Naive thymus-derived CD4-positive, alpha-beta T cell (primary cell): ENCODE results near the gene IFT52. TPM values are rescaled to one million over a fixed set of nuclear protein-coding genes. Genes with fewer than 3 reads are reported as not detected.

Experiments used
- ATAC-seq: fragments of 150-1000 bp; cut with Tn5 transposase; 2 replicates; pipeline ENCODE4 v1.10.0; 2021; ENCODE audit warnings: mild to moderate bottlenecking, moderate library complexity
- CTCF ChIA-PET: fragments of 350-600 bp; sonication (Branson Sonifier 250); formaldehyde crosslinking; loops from one replicate; lab custom pipeline; 2021; ENCODE audit warnings: antibody characterized with exemption; lab: Charles Lee
- POLR2A ChIA-PET: fragments of 350-600 bp; sonication (Branson Sonifier 250); formaldehyde crosslinking; loops from one replicate; lab custom pipeline; 2021; ENCODE audit warnings: antibody characterized with exemption, inconsistent platforms; lab: Charles Lee
- DNase-seq, 9 donors: peaks; one replicate each; pipeline versions ENCODE4 v3.0.0 to v3.0.0-alpha.2; 2020 to 2022; ENCODE audit warnings: mixed read lengths in 1 of 9
- H3K27ac ChIP-seq: one replicate; pipeline ENCODE4 v1.7.0; 2013; ENCODE audit warnings: mild to moderate bottlenecking, low read depth, low read length, moderate library complexity
- H3K27me3 ChIP-seq, 2 donors: one replicate each; pipeline ENCODE4 v1.7.0; 2013; ENCODE audit warnings: low read length in 2 of 2, mild to moderate bottlenecking in 2 of 2, moderate library complexity in 2 of 2; ENCODE audit not compliant: control insufficient read depth in 2 of 2, insufficient read depth in 2 of 2
- H3K36me3 ChIP-seq, 3 experiments: 1 replicate in 2 of 3; 2 replicates in 1 of 3; pipeline ENCODE4 v1.7.0; 2013; ENCODE audit warnings: low read length in 3 of 3, mild to moderate bottlenecking in 3 of 3, moderate library complexity in 1 of 3; ENCODE audit not compliant: insufficient read depth in 3 of 3, control insufficient read depth in 2 of 3
- H3K4me1 ChIP-seq, 2 donors: one replicate each; pipeline ENCODE4 v1.7.0; 2013; ENCODE audit warnings: low read length in 2 of 2, mild to moderate bottlenecking in 2 of 2, moderate library complexity in 1 of 2; ENCODE audit not compliant: control insufficient read depth in 2 of 2, insufficient read depth in 2 of 2
- H3K4me3 ChIP-seq: 2 replicates; pipeline ENCODE4 v1.7.0; 2013; ENCODE audit warnings: mild to moderate bottlenecking, low read length
- H3K9me3 ChIP-seq, 3 experiments: 1 replicate in 2 of 3; 2 replicates in 1 of 3; pipeline ENCODE4 v1.7.0; 2013; ENCODE audit warnings: low read length in 3 of 3; ENCODE audit not compliant: control insufficient read depth in 2 of 3
- H3K27ac Mint-ChIP-seq, 9 donors: one replicate each; pipeline ENCODE4 v1.8.0; 2020 to 2022; ENCODE audit warnings: mixed read lengths in 9 of 9, mild to moderate bottlenecking in 8 of 9, moderate library complexity in 5 of 9, inconsistent platforms in 2 of 9
- H3K27me3 Mint-ChIP-seq, 5 donors: one replicate each; pipeline ENCODE4 v1.8.0; 2021 to 2022; ENCODE audit warnings: mixed read lengths in 5 of 5, mild to moderate bottlenecking in 1 of 5
- H3K36me3 Mint-ChIP-seq, 5 donors: one replicate each; pipeline ENCODE4 v1.8.0; 2020 to 2022; ENCODE audit warnings: mixed read lengths in 5 of 5, mild to moderate bottlenecking in 3 of 5, inconsistent platforms in 1 of 5
- H3K4me1 Mint-ChIP-seq, 7 donors: one replicate each; pipeline ENCODE4 v1.8.0; 2020 to 2022; ENCODE audit warnings: mixed read lengths in 7 of 7, mild to moderate bottlenecking in 3 of 7, inconsistent platforms in 1 of 7
- H3K4me3 Mint-ChIP-seq, 10 donors: one replicate each; pipeline ENCODE4 v1.8.0; 2020 to 2022; ENCODE audit warnings: mild to moderate bottlenecking in 10 of 10, mixed read lengths in 10 of 10, moderate library complexity in 6 of 10, inconsistent platforms in 2 of 10
- H3K9me3 Mint-ChIP-seq, 11 donors: one replicate each; pipeline ENCODE4 v1.8.0; 2020 to 2022; ENCODE audit warnings: mixed read lengths in 11 of 11, mild to moderate bottlenecking in 4 of 11, inconsistent platforms in 1 of 11, moderate library complexity in 1 of 11
- intact Hi-C, 2 donors: fragments of 100-400 bp; cut with micrococcal nuclease; formaldehyde crosslinking; loops; one replicate each; pipeline ENCODE4 v1.15.1; 2023
- polyA plus RNA-seq, 2 donors: library from polyadenylated mRNA; unstranded; fragments of 300-500 nt; fragmentation: Illumina TruSeq; gene quantifications; one replicate each; pipeline ENCODE4 v1.2.3, GENCODE V29; 2021
- total RNA-seq, 6 experiments: library from RNA in 5 of 6; stranded (reverse) in 5 of 6; gene quantifications; 1 replicate in 5 of 6; 2 replicates in 1 of 6; pipeline ENCODE4 v1.2.3 and lab custom pipeline; 2021 to 2026

IFT52 gene
- total RNA-seq (10 to 100 TPM; 14.8 to 19.7 (median 16.9) TPM), polyA plus RNA-seq (10 to 100 TPM; 32.3 to 34.9 TPM), total RNA-seq (lab: John Stamatoyannopoulos, UW) (16.8 reads per million, percentile 46 among the genes with 10 or more reads in this experiment)

DNA sequence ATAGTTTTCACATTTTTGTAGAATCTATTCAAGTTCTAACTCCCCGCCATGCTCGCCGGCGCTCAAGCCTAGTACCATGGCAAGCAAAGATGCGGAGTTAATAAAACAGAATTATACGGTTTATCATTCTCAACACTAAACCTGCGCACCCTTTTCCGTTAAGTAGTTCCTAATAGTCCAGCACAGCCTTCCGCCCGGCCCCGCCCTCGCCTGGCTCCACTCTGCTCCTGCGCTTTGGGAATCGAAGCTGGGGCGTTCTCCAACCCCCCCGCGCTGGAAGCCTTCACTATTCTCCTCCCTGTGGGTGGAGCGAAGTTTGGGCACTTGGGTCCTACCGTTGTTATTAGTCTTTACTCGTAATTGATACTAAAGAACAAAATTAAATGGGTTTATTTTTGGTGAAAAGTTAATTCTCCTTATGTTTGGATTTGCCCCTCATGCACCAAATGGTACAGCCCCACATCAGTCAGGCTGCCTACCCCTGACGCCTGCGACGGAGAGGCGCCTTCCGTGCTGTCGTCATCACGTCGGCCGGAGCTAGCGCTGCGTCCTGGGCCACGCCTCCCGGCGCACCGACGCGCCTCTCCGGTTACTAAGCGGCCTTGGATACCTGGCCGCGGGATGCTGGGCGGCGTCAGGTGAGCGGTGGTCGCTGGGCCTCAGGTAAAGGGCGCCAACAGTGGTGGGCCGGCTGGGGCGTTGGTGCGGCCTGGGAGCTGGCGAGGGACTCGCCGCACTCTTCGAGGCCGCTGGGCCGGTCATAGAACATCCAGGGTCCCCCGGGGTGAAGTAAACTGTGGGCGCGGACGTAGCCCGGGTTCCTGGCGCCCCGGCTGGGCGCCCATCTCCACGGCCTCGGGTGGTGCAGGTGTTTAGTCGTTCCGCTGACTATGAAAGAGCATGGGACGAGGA is at the start of gene IFT52:
Gene IFT52 (plus strand): TSS at position 546 of the 912 bp plus-strand sequence. CDS start 3,762 bp downstream, outside the sequence.
- intact Hi-C loops, result loop anchor here (1.0 to 10.0 kb wide), 11 partner anchors 76 to 1973 kb away; partner anchors contain the start of genes MYBL2 (in 2 of the 2), OSER1 (in 2 of the 2), SRSF6 (in 2 of the 2) and CHD6 (in 1 of the 2)
- Histone ChIP-seq H3K4me3 (peak within 1 kb of the TSS; percentile 90), H3K4me1 (peaks cover 5 to 10% of the 10 kb centered on the region in 2 donors), H3K9me3 (no peaks in the 10 kb centered on the region), H3K27ac (peak within 1 kb of the TSS; percentile 88), H3K36me3 (peaks cover 0 to 4% (median 0%) of the 10 kb centered on the region in 3 experiments), H3K27me3 (no peaks in the 10 kb centered on the region)
- peaks cover 4 to 9% (median 7%) of the 10 kb centered on the region in 5 donors for H3K36me3 Mint-ChIP-seq
- DNase-seq (peak; percentile 76 to 89 (median 87)), ATAC-seq (peak; percentile 98)
- H3K27ac Mint-ChIP-seq, result peak within 1 kb of the TSS; percentile 91 to 98 (median 97)
- ChIA-PET POLR2A (interaction anchor here (0.6 to 1.3 kb wide), 4 partner anchors 72 to 133 kb away, joined by 3 to 9 read pairs (median 3); partner anchors contain the start of gene SRSF6), CTCF (interaction anchor here (0.5 kb wide), 1 partner anchor 68 kb away, joined by 4 read pairs; no protein-coding TSS in a partner anchor)
- H3K27me3 Mint-ChIP-seq, result peaks cover 0 to 5% (median 0%) of the 10 kb centered on the region in 5 donors
- H3K9me3 Mint-ChIP-seq, result no peaks in the 10 kb centered on the region
- H3K4me1 Mint-ChIP-seq, result peaks cover 17 to 21% (median 21%) of the 10 kb centered on the region in 7 donors
- H3K4me3 Mint-ChIP-seq, result peak within 1 kb of the TSS; percentile 90 to 97 (median 94)

GRCh38 chr20:43541214-43541613 is 49.5 kb upstream of the IFT52 start:
- no peak overlapping the region for H3K4me3 ChIP-seq

DNA sequence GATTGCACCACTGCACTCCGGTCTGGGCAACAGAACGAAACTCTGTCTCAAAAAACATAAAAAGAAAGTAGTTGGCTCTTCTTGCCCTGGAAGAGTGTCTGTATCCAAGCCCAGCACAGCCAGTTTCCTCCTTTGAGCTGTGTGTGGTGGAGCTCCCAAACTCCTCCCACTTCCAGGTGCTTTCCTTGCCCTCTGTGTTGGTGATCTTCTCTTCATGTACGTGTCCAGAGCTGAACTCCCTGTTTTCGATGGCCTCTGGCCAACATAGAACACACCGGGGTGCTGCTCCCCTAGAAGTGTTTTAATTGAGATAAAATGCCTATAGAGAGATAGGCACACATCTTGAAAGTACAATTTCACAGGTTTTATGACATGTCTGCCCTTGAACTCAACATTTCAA is 48.6 kb upstream of the IFT52 start:
- Histone ChIP-seq H3K36me3 (no peaks in the 10 kb centered on the region), H3K27me3 (no peaks in the 10 kb centered on the region), H3K4me3 (no peak overlapping the region), H3K27ac (no peak overlapping the region), H3K4me1 (no peaks in the 10 kb centered on the region), H3K9me3 (no peaks in the 10 kb centered on the region)
- POLR2A ChIA-PET, result no interaction called here
- Mint-ChIP-seq H3K9me3 (peaks cover 0 to 4% (median 0%) of the 10 kb centered on the region in 11 donors), H3K4me1 (peaks cover 0 to 4% (median 0%) of the 10 kb centered on the region in 7 donors), H3K36me3 (peaks cover 0 to 11% (median 5%) of the 10 kb centered on the region in 5 donors), H3K27me3 (no peaks in the 10 kb centered on the region), H3K4me3 (no peak overlapping the region), H3K27ac (peak overlapping the region in 1 of 9 donors; percentile 33)
- CTCF ChIA-PET, result interaction anchor here (0.7 kb wide), 1 partner anchor 1572 kb away, joined by 3 read pairs; no protein-coding TSS in a partner anchor
- DNase-seq, result no peak
- ATAC-seq, result no peak
- intact Hi-C loops, result no loop called here

More at GRCh38 chr20:43541214-43541613, 49.5 kb upstream of the IFT52 start:
- H3K27me3 Mint-ChIP-seq, result no peaks in the 10 kb centered on the region
- ChIA-PET POLR2A (no interaction called here), CTCF (no interaction called here)
- DNase-seq, result no peak
- Histone ChIP-seq H3K36me3 (peaks cover 0 to 5% (median 0%) of the 10 kb centered on the region in 3 experiments), H3K4me1 (no peaks in the 10 kb centered on the region), H3K27ac (no peak overlapping the region), H3K9me3 (no peaks in the 10 kb centered on the region), H3K27me3 (no peaks in the 10 kb centered on the region)
- intact Hi-C loops, result no loop called here
- peaks cover 0 to 12% (median 0%) of the 10 kb centered on the region in 5 donors for H3K36me3 Mint-ChIP-seq
- no peaks in the 10 kb centered on the region for H3K9me3 Mint-ChIP-seq
- ATAC-seq, result no peak
- H3K27ac Mint-ChIP-seq, result no peak overlapping the region
- no peak overlapping the region for H3K4me3 Mint-ChIP-seq
- H3K4me1 Mint-ChIP-seq, result peaks cover 0 to 4% (median 0%) of the 10 kb centered on the region in 7 donors

- CTCF ChIA-PET, result interaction anchor here (0.7 kb wide), 1 partner anchor 1572 kb away, joined by 3 read pairs; no protein-coding TSS in a partner anchor
- H3K4me1 Mint-ChIP-seq, result peaks cover 0 to 4% (median 0%) of the 10 kb centered on the region in 7 donors
- Histone ChIP-seq H3K9me3 (no peaks in the 10 kb centered on the region), H3K27me3 (no peaks in the 10 kb centered on the region), H3K27ac (no peak overlapping the region), H3K4me3 (no peak overlapping the region), H3K36me3 (no peaks in the 10 kb centered on the region), H3K4me1 (no peaks in the 10 kb centered on the region)
- no peak overlapping the region for H3K27ac Mint-ChIP-seq
- no peak overlapping the region for H3K4me3 Mint-ChIP-seq
- H3K9me3 Mint-ChIP-seq, result peaks cover 0 to 4% (median 0%) of the 10 kb centered on the region in 11 donors
- POLR2A ChIA-PET, result no interaction called here
- intact Hi-C loops, result no loop called here
- H3K27me3 Mint-ChIP-seq, result no peaks in the 10 kb centered on the region
- H3K36me3 Mint-ChIP-seq, result peaks cover 0 to 16% (median 10%) of the 10 kb centered on the region in 5 donors
- DNase-seq (no peak), ATAC-seq (no peak)
These were observed 48.1 kb upstream of the IFT52 start for GRCh38 chr20:43542674-43543073.

DNA sequence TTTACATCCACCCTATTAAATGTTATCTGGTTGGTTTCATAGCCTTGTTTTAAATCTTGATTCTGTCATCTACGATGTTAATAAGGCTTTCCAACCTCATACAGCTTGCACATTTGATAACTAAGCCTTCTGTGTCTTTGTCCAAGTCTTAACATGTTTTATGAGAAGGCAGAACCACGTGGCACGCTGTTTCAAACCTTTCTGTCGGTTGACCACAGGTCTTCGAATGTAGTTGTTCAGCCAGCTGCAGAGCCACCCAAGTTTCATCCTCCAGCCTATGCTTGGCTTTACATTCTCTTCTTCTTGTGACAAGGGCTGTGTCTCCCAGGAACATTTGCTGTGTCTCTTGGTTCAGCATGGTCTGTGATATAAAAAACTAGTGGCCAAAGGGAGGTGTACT is 47.6 kb upstream of the IFT52 start:
- Mint-ChIP-seq H3K4me1 (peaks cover 0 to 4% (median 0%) of the 10 kb centered on the region in 7 donors), H3K4me3 (no peak overlapping the region), H3K36me3 (peaks cover 0 to 21% (median 11%) of the 10 kb centered on the region in 5 donors), H3K9me3 (peaks cover 0 to 6% (median 0%) of the 10 kb centered on the region in 11 donors), H3K27ac (no peak overlapping the region), H3K27me3 (no peaks in the 10 kb centered on the region)
- Histone ChIP-seq H3K27ac (no peak overlapping the region), H3K4me1 (no peaks in the 10 kb centered on the region), H3K4me3 (no peak overlapping the region), H3K9me3 (no peaks in the 10 kb centered on the region), H3K27me3 (no peaks in the 10 kb centered on the region), H3K36me3 (no peaks in the 10 kb centered on the region)
- DNase-seq (no peak), ATAC-seq (no peak)
- ChIA-PET CTCF (no interaction called here), POLR2A (no interaction called here)
- intact Hi-C loops, result no loop called here

DNA sequence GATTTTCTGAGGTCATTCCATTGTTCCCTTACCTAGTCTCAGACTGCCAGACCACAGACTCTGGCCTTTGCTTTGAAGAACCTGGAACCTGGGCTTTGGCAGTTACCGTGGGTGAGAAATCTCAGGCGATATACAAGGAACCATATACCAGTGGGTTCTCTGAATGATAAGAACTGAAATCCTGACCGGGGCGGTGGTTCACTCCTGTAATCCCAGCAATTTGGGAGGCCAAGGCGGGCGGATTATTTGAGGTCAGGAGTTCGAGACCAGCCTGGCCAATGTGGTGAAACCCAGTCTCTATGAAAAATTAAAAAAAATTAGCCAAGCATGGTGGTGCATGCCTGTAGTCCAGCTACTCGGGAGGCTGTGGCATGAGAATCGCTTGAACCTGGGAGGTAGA is 46.2 kb upstream of the IFT52 start:
- H3K27ac Mint-ChIP-seq, result no peak overlapping the region
- Histone ChIP-seq H3K27me3 (no peaks in the 10 kb centered on the region), H3K36me3 (no peaks in the 10 kb centered on the region), H3K4me1 (no peaks in the 10 kb centered on the region), H3K4me3 (no peak overlapping the region), H3K27ac (no peak overlapping the region), H3K9me3 (no peaks in the 10 kb centered on the region)
- H3K4me1 Mint-ChIP-seq, result no peaks in the 10 kb centered on the region
- CTCF ChIA-PET, result no interaction called here
- H3K9me3 Mint-ChIP-seq, result peaks cover 0 to 7% (median 0%) of the 10 kb centered on the region in 11 donors
- H3K36me3 Mint-ChIP-seq, result peaks cover 0 to 28% (median 12%) of the 10 kb centered on the region in 5 donors
- DNase-seq (no peak), ATAC-seq (no peak)
- H3K4me3 Mint-ChIP-seq, result no peak overlapping the region
- H3K27me3 Mint-ChIP-seq, result no peaks in the 10 kb centered on the region
- POLR2A ChIA-PET, result no interaction called here
- intact Hi-C loops, result no loop called here
